Retina (tissue), 1 donor: ENCODE results near the gene KCTD12.
A peak's percentile ranks its signal among the peaks of the same experiment; 100 is the strongest.

ENCODE experiments used
- DNase-seq: peaks from one replicate; pipeline ENCODE4 v3.0.0-alpha.2; 2016

KCTD12 gene

DNA sequence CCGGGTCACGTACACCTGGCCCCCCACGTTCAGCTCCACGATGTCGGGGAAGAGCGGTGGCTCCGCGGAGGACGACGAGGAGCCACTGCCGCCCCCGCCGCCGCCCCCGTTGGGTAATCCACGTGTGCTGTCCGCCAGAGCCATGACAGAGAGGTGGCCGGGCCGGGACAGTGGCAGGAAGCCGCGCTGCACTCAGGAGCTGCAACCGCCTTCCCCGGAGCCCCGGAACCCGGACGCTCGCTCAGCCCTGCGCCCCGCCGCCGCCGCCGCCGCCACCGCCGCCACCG is 257 bp downstream of the KCTD12 start:
- no peak for DNase-seq

DNA sequence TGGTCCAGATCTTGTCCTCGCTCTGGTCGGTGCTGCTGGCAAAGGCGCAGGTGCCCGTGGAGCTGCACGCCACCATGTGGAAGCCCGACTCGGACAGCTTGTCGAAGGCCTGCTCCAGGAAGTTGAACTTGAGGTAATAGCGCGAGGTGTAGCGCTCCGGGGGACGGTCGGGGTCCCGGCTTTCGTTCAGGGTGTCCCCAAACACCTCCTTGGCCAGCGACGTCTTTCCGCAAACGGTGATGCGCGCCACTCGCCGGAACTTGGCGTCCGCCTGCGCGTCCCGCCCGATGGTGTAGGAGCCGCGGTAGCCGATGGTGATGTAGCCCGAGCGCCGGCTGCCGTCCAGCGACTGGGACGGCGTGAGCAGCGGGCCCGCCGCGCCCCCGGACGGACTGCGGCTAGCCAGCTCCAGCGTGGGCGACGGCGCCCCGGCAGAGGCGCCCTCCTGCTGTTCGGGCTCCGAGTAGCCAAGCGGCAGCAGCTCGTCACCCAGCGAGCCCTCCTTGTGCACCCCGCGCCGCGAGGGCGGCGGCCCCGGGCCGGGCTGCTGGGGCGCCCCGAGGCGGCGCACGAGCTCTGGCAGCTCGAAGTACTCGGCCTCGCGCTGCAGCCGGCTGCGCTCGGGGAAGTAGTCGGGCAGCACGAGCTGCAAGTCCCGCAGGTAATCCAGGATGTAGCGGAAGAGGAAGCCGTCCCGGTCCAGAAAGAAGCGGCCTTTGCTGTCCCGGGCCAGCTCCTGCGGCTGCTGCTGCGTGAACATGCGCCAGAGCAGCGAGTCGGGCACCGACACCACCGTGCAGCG is 801 bp downstream of the KCTD12 start:
- peak; percentile 91 for DNase-seq

DNA sequence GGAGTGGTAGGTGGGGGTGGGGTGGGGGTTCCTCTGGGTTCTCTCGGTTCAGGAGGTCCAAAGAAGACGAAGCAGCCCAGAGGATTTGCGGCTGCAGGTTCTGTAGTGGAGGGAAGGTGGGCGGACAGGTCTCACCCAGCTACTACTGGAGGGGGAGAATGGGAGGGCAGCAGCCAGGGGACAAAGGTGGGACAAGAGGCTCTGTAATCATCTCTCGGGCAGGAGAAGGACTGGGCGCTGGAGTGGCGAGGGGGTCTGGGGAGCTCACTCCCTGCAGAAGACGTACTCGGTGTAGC is 1.4 kb downstream of the KCTD12 start:
- no peak for DNase-seq

DNA sequence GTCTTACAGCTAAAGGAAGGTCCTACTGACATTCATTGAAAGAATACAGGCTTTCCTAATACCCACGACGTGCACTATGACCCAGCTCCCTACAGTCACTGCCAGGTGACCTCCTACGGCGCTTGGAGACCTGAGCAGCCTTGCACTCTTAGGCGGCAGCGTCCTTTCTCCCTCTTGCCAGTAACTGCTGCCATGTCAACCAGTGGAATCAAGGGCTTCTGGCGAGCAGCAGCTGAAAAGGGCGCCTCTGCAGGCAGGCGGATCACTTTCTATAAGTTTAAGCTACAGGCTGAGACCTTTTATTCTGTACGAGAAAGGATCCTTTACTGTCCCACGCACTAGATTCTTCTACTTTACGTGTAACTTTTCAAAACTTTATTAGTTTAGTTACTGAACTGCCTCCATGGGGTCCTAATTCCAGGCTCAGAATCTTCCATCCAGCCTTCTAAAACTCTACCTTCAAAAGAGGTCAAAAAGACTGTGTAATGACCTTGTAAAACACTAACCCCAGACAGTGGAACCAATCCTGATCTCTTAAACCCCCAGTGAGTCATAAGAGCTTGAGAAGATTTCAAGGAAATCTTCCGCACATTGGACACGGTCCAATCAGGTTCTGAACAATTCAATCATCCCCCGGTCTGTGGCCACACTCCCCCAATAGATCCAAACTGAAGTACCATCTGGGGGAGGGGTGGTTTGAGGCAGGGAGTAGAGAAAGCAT is 1.9 kb downstream of the KCTD12 start:
- DNase-seq: peak; percentile 50

DNA sequence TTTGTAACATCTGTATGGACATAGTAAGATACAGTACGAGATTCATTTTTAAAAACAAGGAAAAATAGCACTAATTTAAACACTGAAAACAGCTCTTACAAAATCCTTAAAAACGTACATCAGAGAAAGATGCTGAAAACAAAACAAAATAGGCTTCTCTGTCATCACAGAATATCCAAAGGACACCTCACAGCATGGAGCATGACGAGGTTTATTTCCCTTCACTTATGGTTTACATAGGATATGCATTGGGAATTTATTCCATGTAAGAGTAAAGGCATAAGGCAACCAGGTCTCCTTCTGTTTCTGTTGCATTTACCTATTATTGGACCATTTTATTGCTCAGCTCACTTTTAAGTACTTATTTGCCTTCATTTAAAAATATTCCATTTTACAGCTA is 3.0 kb downstream of the KCTD12 start:
- no peak for DNase-seq

DNA sequence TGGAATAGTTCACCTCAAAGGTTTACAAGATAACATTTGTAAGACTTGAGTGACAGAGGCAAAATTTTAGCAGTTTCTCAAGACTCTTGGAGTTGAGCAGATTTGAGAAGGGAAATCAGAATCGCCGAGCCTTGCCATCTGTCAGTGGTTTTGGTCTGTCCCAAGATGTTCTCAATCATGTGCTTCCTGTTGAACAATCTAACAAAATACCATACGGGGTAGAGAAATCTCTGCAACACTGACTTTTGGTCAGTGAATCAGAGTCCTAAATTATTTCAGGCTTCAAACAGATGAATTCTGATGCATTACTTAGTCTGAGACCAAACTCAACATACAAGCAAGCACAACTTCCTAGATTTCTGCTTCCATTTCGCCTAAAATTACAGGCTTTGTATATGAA is 3.8 kb downstream of the KCTD12 start:
- no peak for DNase-seq

DNA sequence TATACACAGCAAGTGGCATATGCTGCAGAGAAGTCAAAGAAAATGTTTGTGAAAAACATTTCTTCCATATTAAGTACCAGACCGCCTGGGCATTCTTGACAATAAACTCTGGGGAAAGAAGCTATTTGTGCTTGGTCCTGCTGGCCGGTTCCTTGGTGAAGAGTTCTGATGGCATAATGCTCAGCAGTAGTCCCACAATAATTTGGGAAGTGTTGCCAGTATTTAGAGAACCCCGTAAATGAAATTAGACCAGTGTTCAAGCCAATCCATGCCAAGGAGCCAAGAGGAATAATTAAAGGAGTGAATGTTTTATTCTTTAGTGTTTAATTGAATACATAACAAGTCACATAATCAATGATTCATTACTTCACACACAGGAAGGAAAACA is 6.3 kb downstream of the KCTD12 start:
- DNase-seq: no peak

DNA sequence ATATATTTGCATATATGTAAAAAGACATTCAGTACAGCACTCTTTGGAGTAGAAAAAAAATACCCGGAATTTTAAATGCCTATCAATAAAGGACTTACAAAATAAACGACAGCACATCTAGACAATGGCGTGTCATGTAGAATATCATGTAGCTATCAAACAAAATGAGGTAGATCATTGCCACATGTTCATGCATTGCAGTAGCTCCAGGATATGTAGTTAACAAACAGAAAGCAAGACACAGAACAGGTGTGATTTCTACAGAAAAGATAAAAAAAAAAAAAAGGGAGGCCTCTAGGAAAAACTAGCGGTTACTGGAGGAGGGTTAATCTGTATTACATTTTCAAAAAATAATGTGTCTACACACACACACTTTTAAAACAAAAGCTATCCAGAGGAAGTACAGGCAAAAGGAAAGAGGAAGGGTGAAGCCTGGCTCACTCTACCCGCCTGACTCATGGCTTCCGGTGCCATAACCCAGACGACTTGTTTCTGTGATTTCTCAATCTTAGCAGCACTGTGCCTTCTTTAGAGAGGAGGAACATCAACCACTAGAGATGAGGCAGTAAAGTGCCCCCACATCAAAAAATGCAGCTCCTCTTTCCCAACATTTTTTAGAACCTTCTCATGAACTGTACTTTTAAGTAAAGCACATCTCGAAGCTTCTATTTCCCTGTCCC is 6.9 kb downstream of the KCTD12 start:
- no peak for DNase-seq

DNA sequence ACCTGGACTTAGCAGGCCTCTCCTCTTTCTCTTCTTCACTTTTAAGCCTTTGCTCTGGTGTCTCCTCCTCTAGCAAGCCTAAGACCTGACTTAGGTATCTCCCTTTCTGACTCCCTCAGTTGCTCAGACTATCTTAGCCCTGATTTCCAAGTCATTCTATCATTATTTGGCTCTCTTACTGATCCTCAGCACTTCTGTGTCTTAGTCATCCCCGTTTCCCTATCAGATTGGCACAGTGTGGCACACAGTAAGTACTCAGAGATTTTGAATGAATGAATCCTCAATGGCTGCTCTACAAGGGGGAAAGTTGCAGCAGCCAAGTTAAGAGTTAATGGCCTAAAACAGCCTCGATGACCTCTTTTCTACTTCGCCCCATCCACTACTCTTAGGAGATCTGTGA is 8.2 kb downstream of the KCTD12 start:
- no peak for DNase-seq

DNA sequence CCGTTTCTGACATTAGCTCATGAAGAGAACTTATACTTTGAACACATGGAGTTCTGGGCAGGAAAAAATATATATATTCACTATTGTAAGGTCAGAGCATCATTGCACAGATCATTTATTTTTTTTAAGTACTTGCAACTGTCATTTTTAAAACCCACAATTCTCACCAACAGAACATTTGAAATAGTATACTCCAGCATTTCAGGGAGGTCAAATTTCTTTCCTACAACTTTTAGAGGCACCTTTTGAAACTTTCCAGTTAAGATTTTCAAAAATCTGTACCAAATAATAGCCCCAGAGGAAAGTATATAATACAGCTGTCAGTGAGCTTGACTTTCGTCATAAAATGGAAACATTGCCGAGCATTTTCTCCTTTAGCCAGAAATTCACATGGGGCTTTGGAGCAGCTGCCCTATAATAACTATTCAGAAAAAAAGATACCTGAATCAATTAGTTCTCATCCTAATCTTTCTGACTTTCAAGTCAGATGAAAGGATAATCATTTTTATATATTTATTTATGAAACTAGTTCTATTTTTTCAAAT is 10.9 kb downstream of the KCTD12 start:
- DNase-seq: no peak

DNA sequence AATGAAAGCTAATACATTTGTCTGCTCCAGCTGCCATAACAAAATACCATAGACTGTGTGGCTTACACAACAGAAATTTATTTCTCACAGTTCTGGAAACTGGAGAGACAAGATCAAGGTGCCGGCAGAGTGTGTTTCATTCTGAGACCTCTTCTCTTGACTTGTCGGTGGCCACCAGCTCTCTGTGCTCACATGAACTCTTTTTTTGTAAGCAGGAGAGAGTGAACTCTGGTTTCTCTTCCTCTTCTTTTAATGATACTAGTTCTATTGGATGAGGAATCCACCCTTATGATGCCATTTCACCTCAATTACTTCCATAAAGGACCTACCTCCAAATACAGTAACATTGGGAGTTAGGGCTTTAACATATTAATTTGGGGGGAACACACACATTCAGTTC is 11.7 kb downstream of the KCTD12 start:
- DNase-seq: no peak

DNA sequence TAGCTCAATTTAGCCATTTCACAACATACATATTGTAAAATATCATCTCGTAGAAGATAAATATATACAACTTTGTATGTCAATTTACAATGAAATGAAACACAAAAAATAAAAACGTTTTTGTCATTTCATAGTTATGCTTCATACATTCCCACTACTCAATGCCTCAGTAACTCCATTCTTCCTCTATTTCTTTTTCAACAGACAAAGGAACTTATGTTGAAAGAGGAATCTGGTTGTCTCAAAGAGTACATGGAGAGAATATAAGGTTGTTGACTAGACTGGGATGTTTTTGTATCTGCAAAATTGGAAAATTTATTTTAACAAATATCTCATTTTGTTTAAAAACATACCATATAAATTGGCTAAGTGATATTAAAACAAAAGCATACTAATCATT is 12.8 kb downstream of the KCTD12 start:
- no peak for DNase-seq

DNA sequence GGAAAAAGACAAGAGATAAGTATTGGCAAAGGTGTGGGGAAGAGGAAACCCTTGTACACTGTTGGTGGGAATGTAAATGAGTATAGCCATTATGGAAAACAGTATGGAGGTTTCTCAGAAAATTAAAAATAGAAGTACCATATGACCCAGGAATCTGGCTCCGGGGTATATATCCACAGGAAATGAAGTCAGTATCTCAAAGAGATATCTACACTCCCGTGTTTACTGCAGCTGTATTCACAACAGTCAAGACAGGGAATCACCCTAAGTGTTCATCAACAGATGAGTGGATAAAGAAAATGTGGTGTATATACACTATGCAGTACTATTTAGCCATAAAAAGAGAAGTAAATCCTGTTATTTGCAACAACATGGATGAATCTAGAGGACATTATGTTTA is 13.5 kb downstream of the KCTD12 start:
- DNase-seq: no peak

DNA sequence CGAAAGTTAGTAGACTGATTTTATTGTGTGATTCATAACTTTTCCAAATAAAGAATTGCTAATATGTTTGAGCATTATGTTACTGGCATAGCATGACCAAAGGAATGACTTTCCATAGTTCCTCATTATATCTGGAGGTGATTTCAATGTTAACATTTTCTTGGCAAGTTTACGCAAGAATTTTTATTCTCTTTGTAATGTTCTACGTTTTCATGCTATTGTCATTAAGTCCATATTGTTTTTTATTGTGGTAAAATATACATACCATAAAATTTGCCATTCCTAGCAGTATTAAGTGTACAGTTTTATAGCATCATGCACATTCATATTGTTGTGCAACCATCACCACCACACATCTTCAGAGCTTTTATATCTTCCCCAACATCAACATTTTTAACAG is 14.8 kb downstream of the KCTD12 start:
- no peak for DNase-seq

DNA sequence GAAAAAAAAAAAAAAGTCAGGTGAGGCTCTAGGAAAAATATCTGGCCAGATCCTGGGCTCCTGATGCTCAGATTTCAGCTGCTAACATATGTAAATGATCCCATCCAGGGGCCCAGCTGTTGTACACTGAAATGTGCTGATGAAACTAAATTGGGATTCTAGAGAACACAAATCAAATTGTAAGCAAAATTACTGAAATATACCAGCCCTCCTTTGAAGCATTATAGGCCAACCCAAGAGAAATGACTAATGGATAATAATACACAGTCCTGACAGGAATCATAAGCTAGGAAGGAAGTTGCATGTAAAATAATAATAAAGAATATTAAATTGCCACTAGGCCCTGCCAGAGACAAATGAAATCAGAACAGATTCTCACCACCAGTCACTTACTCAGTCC is 17.8 kb downstream of the KCTD12 start:
- no peak for DNase-seq

DNA sequence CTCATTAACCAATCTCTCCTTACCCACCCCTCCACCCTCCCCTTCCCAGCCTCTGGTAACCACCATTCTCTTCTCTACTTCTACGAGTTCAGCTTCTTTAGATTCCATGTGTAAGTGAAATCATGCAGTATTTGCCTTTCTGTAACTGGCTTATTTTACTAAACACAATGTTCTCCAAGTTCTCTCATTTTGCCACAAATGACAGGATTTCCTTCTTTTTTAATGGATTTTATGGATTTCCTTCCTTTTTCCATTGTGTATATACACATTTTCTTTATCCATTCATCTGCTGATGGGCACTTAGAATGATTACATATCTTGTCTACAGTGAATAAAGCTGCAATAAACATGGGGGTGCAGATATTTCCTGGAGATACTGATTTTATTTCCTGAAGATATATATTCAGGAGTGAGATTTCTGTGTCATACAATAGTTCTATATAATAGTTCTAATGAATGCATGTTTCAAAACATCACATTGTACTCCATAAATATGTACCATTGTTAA is 20.2 kb downstream of the KCTD12 start:
- no peak for DNase-seq

DNA sequence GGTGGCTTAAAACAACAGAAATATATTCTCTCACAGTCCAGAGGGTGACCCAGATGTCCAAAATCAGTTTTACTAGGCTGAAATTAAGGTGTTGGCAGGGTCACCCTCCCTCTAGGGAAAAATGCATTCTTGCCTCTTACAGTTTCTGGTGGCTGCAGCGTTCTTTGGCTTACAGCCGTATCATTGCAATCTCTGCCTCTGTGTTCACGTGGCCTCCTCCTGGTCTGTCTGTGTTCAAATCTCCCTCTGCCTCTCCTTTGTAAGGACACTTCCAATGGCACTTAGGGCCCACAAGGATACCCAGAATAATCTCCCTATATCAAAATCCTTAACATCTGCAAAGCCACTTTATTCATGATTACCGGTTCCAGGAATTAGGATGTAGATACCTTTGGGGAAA is 21.1 kb downstream of the KCTD12 start:
- DNase-seq: no peak

DNA sequence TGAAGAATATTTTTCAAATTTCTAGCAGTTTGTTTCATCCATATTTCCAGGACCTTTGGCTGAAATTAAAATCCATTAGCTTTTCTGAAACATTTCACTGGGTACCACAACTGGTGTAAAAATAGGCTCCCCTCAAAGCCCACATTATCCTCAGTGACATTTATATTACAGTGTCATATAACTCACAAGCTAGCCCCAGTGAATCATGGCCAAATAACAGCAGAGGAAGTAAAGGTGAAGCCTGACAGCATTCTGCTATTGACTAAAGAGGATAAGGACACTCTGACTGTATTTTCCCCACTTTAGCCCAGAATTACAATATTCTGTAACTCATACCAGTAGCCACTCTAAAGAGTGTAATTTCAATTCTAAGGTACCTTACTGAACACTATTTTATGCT is 21.9 kb downstream of the KCTD12 start:
- DNase-seq: no peak

DNA sequence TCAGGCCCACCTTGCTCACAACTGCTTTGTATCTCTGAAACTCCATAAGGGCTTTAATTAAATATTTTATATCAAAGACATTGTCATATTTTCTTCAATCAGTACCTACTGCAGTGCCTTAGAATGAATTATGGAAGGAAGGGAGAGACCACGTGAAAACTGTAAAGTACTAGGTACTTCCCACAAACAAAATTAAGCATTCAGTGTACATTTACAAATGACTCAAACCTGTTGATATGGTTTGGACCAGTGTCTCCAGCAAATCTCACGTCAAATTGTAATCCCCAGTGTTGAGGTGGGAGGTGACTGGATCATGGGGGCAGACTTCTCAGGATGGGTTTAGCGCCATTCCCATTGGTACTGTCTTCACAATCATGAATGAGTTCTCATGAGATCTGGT is 23.2 kb downstream of the KCTD12 start:
- no peak for DNase-seq

DNA sequence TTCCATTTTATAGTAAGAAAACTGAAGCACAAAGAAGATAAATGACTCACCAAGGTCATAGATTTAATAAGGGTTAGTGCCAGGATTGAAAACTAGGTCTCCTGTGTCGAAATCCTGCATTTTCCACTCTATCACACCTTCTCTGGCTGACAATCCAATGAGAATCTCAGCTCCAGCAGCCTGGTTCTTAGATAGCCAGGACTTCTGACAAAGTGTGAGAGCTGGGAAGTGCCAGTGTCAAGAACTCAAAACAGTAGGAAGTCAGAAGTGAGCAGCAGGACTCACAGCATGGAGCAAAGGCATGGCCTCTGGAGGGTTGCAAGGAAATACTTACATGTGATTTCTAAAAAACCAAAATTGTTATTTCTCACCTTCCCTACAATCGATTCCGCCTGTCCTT is 24.3 kb downstream of the KCTD12 start:
- DNase-seq: no peak

DNA sequence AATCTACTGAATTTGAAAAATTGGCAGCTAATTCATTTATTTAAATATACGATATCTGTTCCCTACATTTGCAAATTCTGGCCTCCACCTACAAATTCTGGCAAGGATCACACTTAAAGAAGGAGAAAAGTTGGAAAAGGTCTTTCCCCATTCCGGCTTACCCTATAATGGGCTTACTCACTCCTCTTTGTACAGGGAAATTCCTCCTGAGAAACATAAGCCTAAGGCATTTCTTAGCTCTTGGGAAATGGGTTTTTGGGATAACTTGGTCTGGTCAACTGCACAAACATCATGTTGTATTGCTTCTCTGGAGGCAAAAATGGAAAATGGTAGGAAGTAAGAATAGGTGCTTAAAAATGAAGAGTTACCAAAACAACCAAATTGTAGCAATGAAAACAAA is 25.5 kb downstream of the KCTD12 start:
- no peak for DNase-seq

DNA sequence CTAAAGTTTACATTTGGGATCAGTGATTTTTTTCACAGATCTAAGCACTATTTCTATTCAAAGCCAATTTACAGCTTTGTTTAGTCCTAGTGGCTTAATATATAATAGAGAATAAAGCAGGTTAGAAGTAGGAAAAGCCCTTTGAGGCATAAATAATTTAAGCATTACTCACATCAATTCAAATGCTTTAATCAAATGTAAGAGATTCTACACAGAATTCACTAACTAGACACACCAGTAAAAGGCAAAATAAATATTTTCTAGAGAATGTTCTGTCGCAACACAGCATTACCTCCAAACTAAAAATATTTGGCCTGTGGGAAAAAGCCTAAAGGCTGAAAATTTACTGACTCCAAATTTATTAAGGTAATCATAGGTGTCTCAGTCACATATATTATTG is 31.3 kb downstream of the KCTD12 start:
- DNase-seq: no peak

DNA sequence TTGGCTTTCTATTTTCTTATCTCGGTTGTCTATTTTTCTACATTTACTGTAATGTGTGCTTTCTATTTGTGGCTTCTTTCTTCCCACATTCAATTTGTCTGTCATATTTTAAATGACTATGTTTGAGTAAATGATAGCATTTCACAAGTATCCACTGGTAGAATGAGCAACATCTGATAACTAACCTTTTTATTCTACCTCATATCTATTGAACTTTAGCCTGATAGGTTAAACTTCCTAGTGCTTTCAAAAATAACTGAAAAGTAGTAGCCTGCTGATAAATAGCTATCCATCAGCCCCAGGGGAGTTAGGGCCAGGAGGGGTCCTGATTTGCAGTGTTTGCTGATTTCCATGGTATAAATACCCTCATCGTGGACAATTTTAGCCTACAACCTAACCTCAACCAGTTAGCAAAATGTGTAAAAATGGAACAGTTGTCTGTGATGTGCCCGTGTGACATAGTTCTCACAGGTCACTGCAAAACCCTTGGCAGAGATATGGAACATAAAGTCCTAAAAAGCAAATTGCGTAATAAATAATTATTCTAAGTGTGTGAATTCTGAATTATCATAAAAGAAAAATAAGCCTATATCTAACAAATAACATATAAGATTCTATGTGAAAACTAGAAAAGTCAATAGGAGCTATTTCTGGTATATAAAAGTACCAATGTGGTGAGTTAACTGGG is 32.1 kb downstream of the KCTD12 start:
- DNase-seq: no peak

DNA sequence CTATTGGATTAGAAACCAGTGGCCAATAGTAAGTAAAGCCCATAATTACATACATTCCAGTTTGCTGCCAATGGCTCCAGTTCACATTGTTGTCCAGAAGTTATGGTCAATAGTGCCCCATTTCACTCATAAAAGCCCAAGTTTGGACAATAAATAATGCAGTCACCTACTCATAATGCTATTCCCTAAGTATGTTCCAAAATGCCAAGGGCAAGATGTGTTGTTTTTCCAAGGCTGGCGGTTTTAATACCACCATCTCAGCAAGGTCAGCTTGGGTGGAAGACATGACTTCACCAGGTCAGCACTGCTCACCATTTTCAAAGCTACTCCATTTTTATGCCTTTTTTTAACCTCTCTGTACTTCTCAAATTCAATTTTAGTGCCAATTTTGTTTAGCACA is 32.7 kb downstream of the KCTD12 start:
- DNase-seq: no peak
